Gastrocnemius medialis (tissue), 4 donors: Measurements from ENCODE around the gene KLHL29.

Experiments used
- CTCF ChIP-seq, 5 experiments: fragments of 450-650 bp in 3 of 5; fragments of 200-600 bp in 2 of 5; sonication (generic) in 2 of 5; IDR thresholded peaks in 4 of 5; conservative IDR thresholded peaks in 1 of 5; 1 replicate in 4 of 5; 2 replicates in 1 of 5; pipeline ENCODE4 v1.5.1; 2016 to 2019; ENCODE audit warnings: antibody characterized with exemption in 5 of 5, mild to moderate bottlenecking in 3 of 5, moderate library complexity in 3 of 5
- POLR2A ChIP-seq, 2 donors: fragments of 450-650 bp; IDR thresholded peaks; one replicate each; pipeline ENCODE4 v1.6.1; 2017; ENCODE audit warnings: antibody characterized with exemption in 2 of 2, mild to moderate bottlenecking in 2 of 2, moderate library complexity in 2 of 2

GRCh38 chr2:23639406-23639982 lies 254.5 kb downstream of the KLHL29 start:
- no peak for TF ChIP-seq CTCF (IDR thresholded peaks at IDR 0.05 in 4 of 5, conservative IDR thresholded peaks at IDR 0.05 in 1 of 5)
- TF ChIP-seq POLR2A (IDR thresholded peaks at IDR 0.05): no peak
